ENCODE results near the gene GEMIN5. TPM values are rescaled to one million over a fixed set of nuclear protein-coding genes. Genes with fewer than 3 reads are reported as not detected.

Gene GEMIN5
- total and polyA plus RNA-seq, 2 of the 13 experiments (the other 11 are each of a cell fraction or from before 2014, with no cell fraction given): 6.6 to 28.6 TPM

DNA sequence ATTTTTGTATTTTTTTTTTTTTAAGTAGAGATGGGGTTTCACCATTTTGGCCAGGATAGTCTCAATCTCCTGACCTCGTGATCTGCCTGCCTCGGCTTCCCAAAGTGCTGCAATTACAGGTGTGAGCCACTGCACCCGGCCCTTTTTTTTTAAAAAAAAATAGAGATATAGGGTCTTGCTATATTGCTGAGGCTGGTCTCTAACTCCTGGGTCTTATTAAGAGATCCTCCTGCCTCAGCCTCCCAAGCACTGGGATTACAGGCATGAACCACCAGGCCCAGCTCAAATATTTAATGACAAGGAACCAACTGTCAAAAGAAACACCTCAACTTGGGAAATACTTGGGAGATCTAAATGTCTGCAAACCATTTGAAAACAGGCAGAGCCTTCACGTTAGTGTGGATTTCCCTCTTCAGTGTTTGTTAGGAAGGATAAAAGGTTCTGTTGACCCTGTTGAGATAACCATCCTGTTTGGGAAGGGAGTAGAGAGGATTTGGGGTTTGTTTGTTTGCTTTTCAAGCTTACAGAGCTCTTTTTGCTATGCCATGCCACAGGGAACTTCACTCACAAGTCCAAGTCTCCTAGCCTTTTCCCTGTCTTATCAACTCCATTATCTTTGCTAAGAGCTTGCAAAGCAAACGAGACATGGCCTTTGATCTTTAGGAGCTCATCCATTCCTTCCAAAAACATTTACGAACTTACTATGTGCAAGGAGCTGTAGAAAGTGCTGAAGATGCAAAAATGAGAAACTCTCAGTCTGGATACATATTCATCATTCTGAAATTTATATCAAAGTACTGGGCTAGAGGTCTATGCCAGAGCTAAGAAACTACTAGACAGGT, 95.1 kb downstream of the GEMIN5 start (continued):
- TF ChIP-seq, protein P1, sequence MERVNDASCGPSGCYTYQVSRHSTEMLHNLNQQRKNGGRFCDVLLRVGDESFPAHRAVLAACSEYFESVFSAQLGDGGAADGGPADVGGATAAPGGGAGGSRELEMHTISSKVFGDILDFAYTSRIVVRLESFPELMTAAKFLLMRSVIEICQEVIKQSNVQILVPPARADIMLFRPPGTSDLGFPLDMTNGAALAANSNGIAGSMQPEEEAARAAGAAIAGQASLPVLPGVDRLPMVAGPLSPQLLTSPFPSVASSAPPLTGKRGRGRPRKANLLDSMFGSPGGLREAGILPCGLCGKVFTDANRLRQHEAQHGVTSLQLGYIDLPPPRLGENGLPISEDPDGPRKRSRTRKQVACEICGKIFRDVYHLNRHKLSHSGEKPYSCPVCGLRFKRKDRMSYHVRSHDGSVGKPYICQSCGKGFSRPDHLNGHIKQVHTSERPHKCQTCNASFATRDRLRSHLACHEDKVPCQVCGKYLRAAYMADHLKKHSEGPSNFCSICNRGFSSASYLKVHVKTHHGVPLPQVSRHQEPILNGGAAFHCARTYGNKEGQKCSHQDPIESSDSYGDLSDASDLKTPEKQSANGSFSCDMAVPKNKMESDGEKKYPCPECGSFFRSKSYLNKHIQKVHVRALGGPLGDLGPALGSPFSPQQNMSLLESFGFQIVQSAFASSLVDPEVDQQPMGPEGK (CRISPR knock-in tag; IDR thresholded peaks at IDR 0.05): peak; percentile 60
- TF ChIP-seq POGZ (CRISPR knock-in tag; IDR thresholded peaks at IDR 0.05): peak; percentile 67; the same call in 1 of the 2 replicates
- TF ChIP-seq NFE2L1 (CRISPR knock-in tag; IDR thresholded peaks at IDR 0.05; ENCODE audit: borderline replicate concordance): no peak
- no peak for TF ChIP-seq ZNF446 (CRISPR knock-in tag; IDR thresholded peaks at IDR 0.05)
- peak; percentile 80 for TF ChIP-seq TEAD3 (CRISPR knock-in tag; optimal IDR thresholded peaks at IDR 0.05; ENCODE audit: borderline replicate concordance)
- TF ChIP-seq ZNF329 (CRISPR knock-in tag; IDR thresholded peaks at IDR 0.05; ENCODE audit: low read depth): no peak
- TF ChIP-seq, protein P2, sequence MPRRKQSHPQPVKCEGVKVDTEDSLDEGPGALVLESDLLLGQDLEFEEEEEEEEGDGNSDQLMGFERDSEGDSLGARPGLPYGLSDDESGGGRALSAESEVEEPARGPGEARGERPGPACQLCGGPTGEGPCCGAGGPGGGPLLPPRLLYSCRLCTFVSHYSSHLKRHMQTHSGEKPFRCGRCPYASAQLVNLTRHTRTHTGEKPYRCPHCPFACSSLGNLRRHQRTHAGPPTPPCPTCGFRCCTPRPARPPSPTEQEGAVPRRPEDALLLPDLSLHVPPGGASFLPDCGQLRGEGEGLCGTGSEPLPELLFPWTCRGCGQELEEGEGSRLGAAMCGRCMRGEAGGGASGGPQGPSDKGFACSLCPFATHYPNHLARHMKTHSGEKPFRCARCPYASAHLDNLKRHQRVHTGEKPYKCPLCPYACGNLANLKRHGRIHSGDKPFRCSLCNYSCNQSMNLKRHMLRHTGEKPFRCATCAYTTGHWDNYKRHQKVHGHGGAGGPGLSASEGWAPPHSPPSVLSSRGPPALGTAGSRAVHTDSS (CRISPR knock-in tag; conservative IDR thresholded peaks at IDR 0.05): no peak
- TF ChIP-seq TCF12 (IDR thresholded peaks at IDR 0.05): no peak
- peak; percentile 92 for TF ChIP-seq TCF12 (CRISPR knock-in tag; IDR thresholded peaks at IDR 0.05)
- TF ChIP-seq, protein P3, sequence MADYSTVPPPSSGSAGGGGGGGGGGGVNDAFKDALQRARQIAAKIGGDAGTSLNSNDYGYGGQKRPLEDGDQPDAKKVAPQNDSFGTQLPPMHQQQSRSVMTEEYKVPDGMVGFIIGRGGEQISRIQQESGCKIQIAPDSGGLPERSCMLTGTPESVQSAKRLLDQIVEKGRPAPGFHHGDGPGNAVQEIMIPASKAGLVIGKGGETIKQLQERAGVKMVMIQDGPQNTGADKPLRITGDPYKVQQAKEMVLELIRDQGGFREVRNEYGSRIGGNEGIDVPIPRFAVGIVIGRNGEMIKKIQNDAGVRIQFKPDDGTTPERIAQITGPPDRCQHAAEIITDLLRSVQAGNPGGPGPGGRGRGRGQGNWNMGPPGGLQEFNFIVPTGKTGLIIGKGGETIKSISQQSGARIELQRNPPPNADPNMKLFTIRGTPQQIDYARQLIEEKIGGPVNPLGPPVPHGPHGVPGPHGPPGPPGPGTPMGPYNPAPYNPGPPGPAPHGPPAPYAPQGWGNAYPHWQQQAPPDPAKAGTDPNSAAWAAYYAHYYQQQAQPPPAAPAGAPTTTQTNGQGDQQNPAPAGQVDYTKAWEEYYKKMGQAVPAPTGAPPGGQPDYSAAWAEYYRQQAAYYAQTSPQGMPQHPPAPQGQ (CRISPR knock-in tag; IDR thresholded peaks at IDR 0.05; ENCODE audit: borderline replicate concordance): no peak
- peak; percentile 75; the same call in 1 of the 2 replicates for TF ChIP-seq TCF7L2 (IDR thresholded peaks at IDR 0.05; ENCODE audit: low read depth, low read length)
- peak; percentile 97 for TF ChIP-seq BCL6 (CRISPR knock-in tag; IDR thresholded peaks at IDR 0.05)
- TF ChIP-seq ZMYM4 (CRISPR knock-in tag; IDR thresholded peaks at IDR 0.05): peak; percentile 38
- no peak for TF ChIP-seq ZFYVE20 (CRISPR knock-in tag; IDR thresholded peaks at IDR 0.05; ENCODE audit: borderline replicate concordance, low read depth)
- TF ChIP-seq PCBP2 (optimal IDR thresholded peaks at IDR 0.05; ENCODE audit: low read depth, low read length, poor library complexity, severe bottlenecking): no peak
- TF ChIP-seq PTBP1 (IDR thresholded peaks at IDR 0.05; ENCODE audit: low read depth, low read length, poor library complexity, severe bottlenecking): no peak
- TF ChIP-seq SMYD3 (CRISPR knock-in tag; IDR thresholded peaks at IDR 0.05): no peak
- TF ChIP-seq GLI4 (CRISPR knock-in tag; IDR thresholded peaks at IDR 0.05; ENCODE audit: borderline replicate concordance): no peak
- no peak for TF ChIP-seq ISX (CRISPR knock-in tag; conservative IDR thresholded peaks at IDR 0.05)
- no peak for TF ChIP-seq ZNF572 (CRISPR knock-in tag; IDR thresholded peaks at IDR 0.05)
- peak; percentile 95 for TF ChIP-seq MAFF (IDR thresholded peaks at IDR 0.05; ENCODE audit: low read depth, low read length)
- TF ChIP-seq XRCC5 (optimal IDR thresholded peaks at IDR 0.05; ENCODE audit: low read length): no peak
- no peak for TF ChIP-seq ZNF234 (CRISPR knock-in tag; conservative IDR thresholded peaks at IDR 0.05)
- TF ChIP-seq NCOR1 (IDR thresholded peaks at IDR 0.05; ENCODE audit: borderline replicate concordance, low read length): peak; percentile 25; the same call in 1 of the 2 replicates
- TF ChIP-seq ZNF232 (CRISPR knock-in tag; IDR thresholded peaks at IDR 0.05; ENCODE audit: borderline replicate concordance): peak; percentile 31; the same call in 1 of the 2 replicates
- peak; percentile 11; the same call in 1 of the 2 replicates for TF ChIP-seq MED13 (CRISPR knock-in tag; IDR thresholded peaks at IDR 0.05)

Measured in HepG2 (cell line).